ENCODE measurements around the gene USP21. TPM values are rescaled to one million over a fixed set of nuclear protein-coding genes. Genes with fewer than 3 reads are reported as not detected.

The USP21 gene
- total RNA-seq, 1 experiment from 2014 or later: 36.6 TPM

- H3K4me3 Mint-ChIP-seq (ENCODE audit: unreplicated experiment): no peak overlapping the region
These were observed 26.0 kb upstream of the USP21 start for GRCh38 chr1:161133220-161133740.

GRCh38 chr1:161137881-161138280 is 21.4 kb upstream of the USP21 start:
- Mint-ChIP-seq H3K9me3 (ENCODE audit: unreplicated experiment) (no peaks in the 10 kb centered on the region), H3K27ac (ENCODE audit: low read depth, unreplicated experiment) (no peak overlapping the region), H3K4me1 (ENCODE audit: insufficient read depth, unreplicated experiment) (peaks cover 4% of the 10 kb centered on the region), H3K27me3 (ENCODE audit: insufficient read depth, unreplicated experiment) (no peaks in the 10 kb centered on the region), H3K4me3 (ENCODE audit: unreplicated experiment) (no peak overlapping the region), H3K36me3 (ENCODE audit: insufficient read depth, unreplicated experiment) (peaks cover 32% of the 10 kb centered on the region)
- BruUV-seq (replicated peaks): no TSS peak
- POLR2A ChIA-PET: interaction anchor here (0.8 to 11.8 kb wide), 7 partner anchors 13 to 118 kb away, joined by 3 to 210 read pairs (median 3); partner anchors contain the start of genes F11R, UFC1, USF1 and USP21
- CTCF ChIA-PET: interaction anchor here (0.5 to 7.3 kb wide), 23 partner anchors 10 to 464 kb away, joined by 3 to 53 read pairs (median 5); partner anchors contain the start of genes KLHDC9 and PPOX
- DNase-seq (ENCODE audit: unreplicated experiment): no peak
- TF ChIP-seq CTCF (IDR thresholded peaks at IDR 0.05; ENCODE audit: unreplicated experiment): no peak
- intact Hi-C loops (cut with micrococcal nuclease): loop anchor here (10.0 kb wide), 1 partner anchor 93 kb away; the partner anchor contains the start of gene USF1

More at GRCh38 chr1:161133220-161133740, 26.0 kb upstream of the USP21 start:
- ChIA-PET POLR2A (interaction anchor here (0.7 to 11.8 kb wide), 38 partner anchors 8 to 1457 kb away, joined by 3 to 210 read pairs (median 5); partner anchors contain the start of genes ADAMTS4, B4GALT3, DUSP12 and F11R), CTCF (interaction anchor here (0.7 to 2.2 kb wide), 18 partner anchors 11 to 1373 kb away, joined by 3 to 6 read pairs (median 4); partner anchors contain the start of genes NIT1 and PFDN2)
- TSS peak; percentile 76 for BruUV-seq (replicated peaks)
- Mint-ChIP-seq H3K36me3 (ENCODE audit: insufficient read depth, unreplicated experiment) (peaks cover 52% of the 10 kb centered on the region), H3K27ac (ENCODE audit: low read depth, unreplicated experiment) (no peak overlapping the region), H3K9me3 (ENCODE audit: unreplicated experiment) (no peaks in the 10 kb centered on the region), H3K27me3 (ENCODE audit: insufficient read depth, unreplicated experiment) (no peaks in the 10 kb centered on the region), H3K4me1 (ENCODE audit: insufficient read depth, unreplicated experiment) (peaks cover 23% of the 10 kb centered on the region)
- no peak for TF ChIP-seq CTCF (IDR thresholded peaks at IDR 0.05; ENCODE audit: unreplicated experiment)
- no peak for DNase-seq (ENCODE audit: unreplicated experiment)
- intact Hi-C loops (cut with micrococcal nuclease): loop anchor here (2.0 to 10.0 kb wide), 2 partner anchors 60 to 88 kb away; partner anchors contain the start of gene USF1

GRCh38 chr1:161138431-161138830 is 20.9 kb upstream of the USP21 start:
- Mint-ChIP-seq H3K36me3 (ENCODE audit: insufficient read depth, unreplicated experiment) (peaks cover 36% of the 10 kb centered on the region), H3K27me3 (ENCODE audit: insufficient read depth, unreplicated experiment) (no peaks in the 10 kb centered on the region), H3K4me3 (ENCODE audit: unreplicated experiment) (no peak overlapping the region), H3K4me1 (ENCODE audit: insufficient read depth, unreplicated experiment) (peaks cover 4% of the 10 kb centered on the region), H3K27ac (ENCODE audit: low read depth, unreplicated experiment) (no peak overlapping the region), H3K9me3 (ENCODE audit: unreplicated experiment) (no peaks in the 10 kb centered on the region)
- BruUV-seq (replicated peaks): no TSS peak
- ChIA-PET POLR2A (interaction anchor here (0.6 to 11.8 kb wide), 6 partner anchors 9 to 118 kb away, joined by 3 to 210 read pairs (median 3); partner anchors contain the start of genes F11R, UFC1 and USP21), CTCF (interaction anchor here (0.6 to 7.3 kb wide), 27 partner anchors 11 to 520 kb away, joined by 3 to 53 read pairs (median 4); partner anchors contain the start of genes KLHDC9 and USF1)
- intact Hi-C loops (cut with micrococcal nuclease): loop anchor here (10.0 kb wide), 1 partner anchor 94 kb away; the partner anchor contains the start of gene USF1
- TF ChIP-seq CTCF (IDR thresholded peaks at IDR 0.05; ENCODE audit: unreplicated experiment): no peak
- no peak for DNase-seq (ENCODE audit: unreplicated experiment)

- intact Hi-C loops (cut with micrococcal nuclease): loop anchor here (1.0 to 10.0 kb wide), 4 partner anchors 42 to 146 kb away; partner anchors contain the start of gene USF1
- H3K27ac Mint-ChIP-seq (ENCODE audit: low read depth, unreplicated experiment): no peak overlapping the region
- peak; percentile 64 for TF ChIP-seq CTCF (IDR thresholded peaks at IDR 0.05; ENCODE audit: unreplicated experiment)
- peaks cover 4% of the 10 kb centered on the region for H3K4me1 Mint-ChIP-seq (ENCODE audit: insufficient read depth, unreplicated experiment)
- H3K9me3 Mint-ChIP-seq (ENCODE audit: unreplicated experiment): no peaks in the 10 kb centered on the region
- ChIA-PET POLR2A (interaction anchor here (0.6 to 11.8 kb wide), 5 partner anchors 9 to 872 kb away, joined by 3 to 210 read pairs (median 3); partner anchors contain the start of genes NIT1, PFDN2 and UFC1), CTCF (interaction anchor here (0.6 to 7.3 kb wide), 28 partner anchors 10 to 414 kb away, joined by 3 to 53 read pairs (median 6); partner anchors contain the start of genes B4GALT3, KLHDC9, NIT1 and PFDN2)
- peaks cover 37% of the 10 kb centered on the region for H3K36me3 Mint-ChIP-seq (ENCODE audit: insufficient read depth, unreplicated experiment)
- no peaks in the 10 kb centered on the region for H3K27me3 Mint-ChIP-seq (ENCODE audit: insufficient read depth, unreplicated experiment)
- no TSS peak for BruUV-seq (replicated peaks)
- H3K4me3 Mint-ChIP-seq (ENCODE audit: unreplicated experiment): no peak overlapping the region
- DNase-seq (ENCODE audit: unreplicated experiment): peak; percentile 77
These were observed 19.5 kb upstream of the USP21 start for GRCh38 chr1:161139766-161140165.
